Retinal pigment epithelial cell (primary cell): Measurements from ENCODE around the gene PLXNA3.
A peak's percentile ranks its signal among the peaks of the same experiment; 100 is the strongest.

Experiments used
- DNase-seq: peaks from one replicate; pipeline ENCODE4 v3.0.0-alpha.2; 2010; ENCODE audit warnings: low read depth
- H3K4me3 ChIP-seq: 2 replicates; pipeline ENCODE4 v1.5.1; 2011; ENCODE audit warnings: mild to moderate bottlenecking, low read length, control low read depth, moderate library complexity
- CTCF ChIP-seq: conservative IDR thresholded peaks from 2 replicates; pipeline ENCODE4 v1.5.1; 2011; ENCODE audit warnings: low read depth, low read length, control low read depth, inconsistent platforms

PLXNA3 gene

GRCh38 chrX:154429711-154430110, 28.4 kb upstream of the PLXNA3 start:
- H3K4me3 ChIP-seq: peak overlapping the region; percentile 60
- no peak for DNase-seq
- TF ChIP-seq CTCF: no peak

- no peak for DNase-seq
- H3K4me3 ChIP-seq: no peak overlapping the region
Measured at GRCh38 chrX:154430479-154430878, 27.6 kb upstream of the PLXNA3 start.

DNA sequence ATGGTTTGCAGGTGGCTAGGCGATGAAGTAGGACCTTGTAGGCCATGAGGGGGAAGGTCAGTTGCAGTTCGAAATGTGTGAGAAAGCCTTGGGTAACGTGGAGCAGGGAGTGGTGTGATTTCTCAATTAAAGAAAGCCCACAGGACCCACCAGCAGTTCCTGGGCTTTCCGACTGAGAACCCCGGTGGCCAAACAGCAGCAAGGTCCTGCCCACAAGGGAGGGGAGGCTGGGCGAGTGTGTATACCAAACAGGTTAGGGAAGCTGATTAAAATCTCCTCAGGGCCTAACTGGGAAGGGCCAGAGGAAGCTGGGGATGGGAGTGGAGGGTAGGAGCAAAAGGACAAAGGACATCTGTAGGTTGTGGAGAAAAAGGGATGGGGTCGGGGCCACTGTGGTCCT, 27.2 kb upstream of the PLXNA3 start:
- H3K4me3 ChIP-seq: no peak overlapping the region
- no peak for TF ChIP-seq CTCF

More at GRCh38 chrX:154430479-154430878, 27.6 kb upstream of the PLXNA3 start:
- no peak for TF ChIP-seq CTCF

GRCh38 chrX:154431341-154431740, 26.7 kb upstream of the PLXNA3 start:
- H3K4me3 ChIP-seq: no peak overlapping the region
- no peak for TF ChIP-seq CTCF
- no peak for DNase-seq

More for the DNA sequence above, 27.2 kb upstream of the PLXNA3 start:
- no peak for DNase-seq

GRCh38 chrX:154432210-154432609, 25.9 kb upstream of the PLXNA3 start:
- no peak for TF ChIP-seq CTCF
- no peak for DNase-seq
- H3K4me3 ChIP-seq: no peak overlapping the region

GRCh38 chrX:154433605-154434004, 24.5 kb upstream of the PLXNA3 start:
- no peak for TF ChIP-seq CTCF
- DNase-seq: no peak
- no peak overlapping the region for H3K4me3 ChIP-seq

- no peak for TF ChIP-seq CTCF
- no peak overlapping the region for H3K4me3 ChIP-seq
- DNase-seq: no peak
Measured at GRCh38 chrX:154434394-154435168, 23.5 kb upstream of the PLXNA3 start.
